KMS-11 (cell line): Measurements from ENCODE around the gene HEPACAM.

Experiments
- H2AFZ ChIP-seq: fragments of 200-600 bp; sonication (generic); 2 replicates; pipeline ENCODE4 v1.6.1; 2016; ENCODE audit warnings: antibody characterized with exemption, mixed run types, low read depth
- H3K27ac ChIP-seq: fragments of 200-600 bp; sonication (generic); 2 replicates; pipeline ENCODE4 v1.6.1; 2016; ENCODE audit warnings: mild to moderate bottlenecking, mixed run types
- H3K27me3 ChIP-seq: fragments of 200-600 bp; sonication (generic); 2 replicates; pipeline ENCODE4 v1.6.1; 2017; ENCODE audit warnings: mild to moderate bottlenecking, low read depth, mixed run types, moderate library complexity; ENCODE audit not compliant: insufficient read depth
- H3K36me3 ChIP-seq: fragments of 200-600 bp; sonication (generic); 2 replicates; pipeline ENCODE4 v1.6.1; 2017; ENCODE audit warnings: mild to moderate bottlenecking, mixed run types; ENCODE audit not compliant: insufficient read depth
- H3K4me1 ChIP-seq: fragments of 200-600 bp; sonication (generic); 2 replicates; pipeline ENCODE4 v1.6.1; 2016; ENCODE audit warnings: mild to moderate bottlenecking, low read depth, mixed run types; ENCODE audit not compliant: poor library complexity, severe bottlenecking
- H3K4me2 ChIP-seq: fragments of 200-600 bp; sonication (generic); 2 replicates; pipeline ENCODE4 v1.7.0; 2016; ENCODE audit warnings: mild to moderate bottlenecking, mixed run types
- H3K4me3 ChIP-seq: fragments of 200-600 bp; sonication (generic); IDR thresholded peaks from 2 replicates; pipeline ENCODE4 v1.6.1; 2017; ENCODE audit warnings: low read depth, low read length, mixed read lengths; ENCODE audit not compliant: insufficient read depth
- H3K79me2 ChIP-seq: fragments of 200-600 bp; sonication (generic); 2 replicates; pipeline ENCODE4 v1.6.1; 2016; ENCODE audit warnings: low read depth, mixed run types; ENCODE audit not compliant: insufficient read depth
- H3K9ac ChIP-seq: fragments of 200-600 bp; sonication (generic); 2 replicates; pipeline ENCODE4 v1.6.1; 2016; ENCODE audit warnings: mild to moderate bottlenecking, mixed run types
- H4K20me1 ChIP-seq: fragments of 200-600 bp; sonication (generic); 2 replicates; pipeline ENCODE4 v1.6.1; 2016; ENCODE audit warnings: mild to moderate bottlenecking, mixed run types; ENCODE audit not compliant: insufficient read depth
- TF ChIP-seq, protein P1 (sequence below): fragments of 200-600 bp; sonication (generic); conservative IDR thresholded peaks from 2 replicates; pipeline ENCODE4 v1.6.1; 2017; ENCODE audit warnings: low read depth, mild to moderate bottlenecking, antibody characterized with exemption, low read length, moderate library complexity, mixed read lengths

Gene HEPACAM

GRCh38 chr11:124896071-124896750 lies 39.6 kb downstream of the HEPACAM start:
- no peak overlapping the region for H2AFZ ChIP-seq
- H3K9ac ChIP-seq = no peak overlapping the region
- H3K4me1 ChIP-seq = no peaks in the 10 kb centered on the region
- H3K4me3 ChIP-seq = no peak overlapping the region
- no peak overlapping the region for H3K4me2 ChIP-seq
- no peaks in the 10 kb centered on the region for H3K27me3 ChIP-seq
- no peak overlapping the region for H3K27ac ChIP-seq
- no peaks in the 10 kb centered on the region for H3K36me3 ChIP-seq
- TF ChIP-seq, protein P1, sequence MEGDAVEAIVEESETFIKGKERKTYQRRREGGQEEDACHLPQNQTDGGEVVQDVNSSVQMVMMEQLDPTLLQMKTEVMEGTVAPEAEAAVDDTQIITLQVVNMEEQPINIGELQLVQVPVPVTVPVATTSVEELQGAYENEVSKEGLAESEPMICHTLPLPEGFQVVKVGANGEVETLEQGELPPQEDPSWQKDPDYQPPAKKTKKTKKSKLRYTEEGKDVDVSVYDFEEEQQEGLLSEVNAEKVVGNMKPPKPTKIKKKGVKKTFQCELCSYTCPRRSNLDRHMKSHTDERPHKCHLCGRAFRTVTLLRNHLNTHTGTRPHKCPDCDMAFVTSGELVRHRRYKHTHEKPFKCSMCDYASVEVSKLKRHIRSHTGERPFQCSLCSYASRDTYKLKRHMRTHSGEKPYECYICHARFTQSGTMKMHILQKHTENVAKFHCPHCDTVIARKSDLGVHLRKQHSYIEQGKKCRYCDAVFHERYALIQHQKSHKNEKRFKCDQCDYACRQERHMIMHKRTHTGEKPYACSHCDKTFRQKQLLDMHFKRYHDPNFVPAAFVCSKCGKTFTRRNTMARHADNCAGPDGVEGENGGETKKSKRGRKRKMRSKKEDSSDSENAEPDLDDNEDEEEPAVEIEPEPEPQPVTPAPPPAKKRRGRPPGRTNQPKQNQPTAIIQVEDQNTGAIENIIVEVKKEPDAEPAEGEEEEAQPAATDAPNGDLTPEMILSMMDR = no peak
- no peaks in the 10 kb centered on the region for H4K20me1 ChIP-seq
- H3K79me2 ChIP-seq = no peaks in the 10 kb centered on the region

DNA sequence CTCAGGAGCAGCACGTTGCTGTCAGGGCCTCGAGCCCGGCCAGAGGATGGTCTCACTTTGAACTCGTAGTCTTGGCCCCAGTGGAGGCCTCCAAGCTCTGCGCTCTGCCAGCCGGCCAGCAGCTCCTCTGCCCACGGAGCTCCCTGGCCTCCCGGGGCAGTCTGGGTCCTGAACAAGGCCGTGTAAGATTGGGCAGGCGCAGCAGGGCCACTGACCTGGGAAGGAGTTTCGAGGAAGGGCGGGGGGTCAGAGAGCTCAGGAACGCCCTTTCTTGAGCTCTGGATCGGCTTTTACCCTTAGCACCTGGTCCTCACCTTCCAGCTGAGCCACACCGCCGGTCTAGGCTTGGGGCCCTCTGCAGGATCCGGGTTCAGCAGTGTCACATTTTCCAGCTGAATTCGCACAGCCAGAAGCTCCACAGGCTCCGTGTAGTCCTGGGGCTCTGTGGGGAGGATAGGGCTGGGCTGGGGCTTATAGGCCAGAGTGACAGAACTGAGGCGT lies 40.3 kb downstream of the HEPACAM start:
- no peaks in the 10 kb centered on the region for H3K4me1 ChIP-seq
- H3K9ac ChIP-seq = no peak overlapping the region
- H3K27ac ChIP-seq = no peak overlapping the region
- no peaks in the 10 kb centered on the region for H4K20me1 ChIP-seq
- no peaks in the 10 kb centered on the region for H3K36me3 ChIP-seq
- no peaks in the 10 kb centered on the region for H3K79me2 ChIP-seq
- H3K27me3 ChIP-seq = no peaks in the 10 kb centered on the region
- H2AFZ ChIP-seq = no peak overlapping the region
- no peak overlapping the region for H3K4me2 ChIP-seq
- TF ChIP-seq, protein P1 = no peak
- no peak overlapping the region for H3K4me3 ChIP-seq

GRCh38 chr11:124894606-124895430 lies 41.0 kb downstream of the HEPACAM start:
- no peak overlapping the region for H3K4me3 ChIP-seq
- no peak overlapping the region for H3K27ac ChIP-seq
- no peaks in the 10 kb centered on the region for H4K20me1 ChIP-seq
- H3K36me3 ChIP-seq = no peaks in the 10 kb centered on the region
- no peak overlapping the region for H3K4me2 ChIP-seq
- no peaks in the 10 kb centered on the region for H3K79me2 ChIP-seq
- H2AFZ ChIP-seq = no peak overlapping the region
- TF ChIP-seq, protein P1 = no peak
- H3K27me3 ChIP-seq = no peaks in the 10 kb centered on the region
- H3K4me1 ChIP-seq = no peaks in the 10 kb centered on the region
- H3K9ac ChIP-seq = no peak overlapping the region

DNA sequence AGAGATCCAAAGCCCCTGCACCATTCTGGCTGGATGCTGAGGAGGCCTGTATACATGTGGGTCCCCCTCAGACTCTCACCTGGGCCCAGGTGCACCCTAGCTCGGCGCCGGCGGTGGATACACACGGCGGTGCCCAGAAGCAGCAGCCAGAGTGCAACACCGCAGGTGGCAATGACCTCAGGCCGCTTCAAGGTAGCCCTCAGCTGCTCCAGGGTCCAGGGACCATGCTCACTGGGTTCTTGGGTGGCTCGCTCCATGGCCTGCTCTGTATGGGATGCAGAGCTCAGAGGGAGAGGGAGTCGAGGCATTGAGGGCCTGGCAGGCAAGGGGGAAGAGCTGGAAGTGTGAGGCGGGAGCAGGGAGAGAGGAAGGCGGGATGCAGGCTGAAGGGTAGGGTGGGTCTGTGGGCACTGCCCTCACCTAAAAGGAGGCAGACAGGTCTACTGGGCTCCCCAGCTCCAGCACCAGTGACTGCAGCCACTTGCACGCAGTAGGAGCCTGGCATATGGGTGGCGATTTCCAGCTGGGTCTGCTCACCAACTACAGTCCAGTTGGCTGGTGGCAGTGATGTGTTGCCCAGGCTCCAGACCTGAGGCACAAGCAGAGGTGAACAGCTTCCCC lies 42.0 kb downstream of the HEPACAM start:
- H3K27ac ChIP-seq = no peak overlapping the region
- no peaks in the 10 kb centered on the region for H3K27me3 ChIP-seq
- H3K79me2 ChIP-seq = no peaks in the 10 kb centered on the region
- no peak overlapping the region for H2AFZ ChIP-seq
- no peak overlapping the region for H3K4me3 ChIP-seq
- H3K4me1 ChIP-seq = no peaks in the 10 kb centered on the region
- no peak overlapping the region for H3K9ac ChIP-seq
- no peaks in the 10 kb centered on the region for H3K36me3 ChIP-seq
- H4K20me1 ChIP-seq = no peaks in the 10 kb centered on the region
- no peak overlapping the region for H3K4me2 ChIP-seq
- TF ChIP-seq, protein P1 = no peak
